HG03066 (cell line): ENCODE results near the gene SPTBN4.
"Not testable (repeated sequence)": the region's sequence is repeated elsewhere in the genome, so short reads cannot be mapped to it uniquely, and the experiment has no call there.

Experiments used
- ATAC-seq: cut with Tn5 transposase; IDR thresholded peaks from one replicate; pipeline ENCODE4 v1.9.1; 2021; ENCODE audit warnings: low read depth; ENCODE audit not compliant: unreplicated experiment

The SPTBN4 gene

GRCh38 chr19:40502647-40503319 is 36.0 kb downstream of the SPTBN4 start:
- no peak for ATAC-seq

DNA sequence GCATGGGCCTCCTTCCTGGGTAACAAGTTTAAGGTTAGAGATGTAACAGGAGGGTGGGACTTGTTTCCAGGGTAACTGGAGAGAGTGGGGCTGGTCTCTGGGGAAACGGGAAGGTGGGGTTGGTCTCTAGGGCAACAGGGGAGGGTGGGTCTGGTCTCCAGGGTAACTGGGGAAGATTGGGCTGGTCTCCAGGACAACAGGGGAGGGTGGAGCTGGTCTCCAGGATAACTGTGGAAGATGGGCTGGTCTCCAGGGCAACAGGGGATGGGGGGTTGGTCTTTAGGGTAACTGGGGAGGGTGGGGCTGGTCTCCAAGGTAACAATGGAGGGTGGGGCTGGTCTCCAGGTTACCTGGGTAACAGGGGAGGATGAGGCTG is 36.5 kb downstream of the SPTBN4 start:
- ATAC-seq: no peak

- ATAC-seq: no peak
These were observed 39.3 kb downstream of the SPTBN4 start for GRCh38 chr19:40506099-40506498.

DNA sequence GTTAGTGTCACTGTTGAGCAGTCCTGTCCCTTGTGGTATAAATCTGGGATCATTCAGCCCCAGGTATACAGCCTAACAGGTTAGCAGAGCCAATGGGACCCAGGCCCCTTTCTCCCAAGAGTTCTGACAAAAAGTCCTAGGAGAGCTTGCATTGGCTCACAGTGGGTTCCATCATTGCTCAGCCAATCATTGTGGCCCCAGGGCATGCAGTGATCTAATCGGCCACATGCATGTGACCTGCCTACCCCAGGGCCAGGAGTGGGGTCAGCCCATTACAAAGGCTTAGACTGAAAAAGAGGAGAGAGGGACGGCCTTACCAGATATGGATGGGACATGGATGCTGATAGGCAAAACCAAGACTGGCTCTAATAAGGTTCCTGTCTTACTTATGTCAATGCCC is 41.1 kb downstream of the SPTBN4 start:
- ATAC-seq: no peak

GRCh38 chr19:40508739-40509260 is 42.0 kb downstream of the SPTBN4 start:
- no peak for ATAC-seq

DNA sequence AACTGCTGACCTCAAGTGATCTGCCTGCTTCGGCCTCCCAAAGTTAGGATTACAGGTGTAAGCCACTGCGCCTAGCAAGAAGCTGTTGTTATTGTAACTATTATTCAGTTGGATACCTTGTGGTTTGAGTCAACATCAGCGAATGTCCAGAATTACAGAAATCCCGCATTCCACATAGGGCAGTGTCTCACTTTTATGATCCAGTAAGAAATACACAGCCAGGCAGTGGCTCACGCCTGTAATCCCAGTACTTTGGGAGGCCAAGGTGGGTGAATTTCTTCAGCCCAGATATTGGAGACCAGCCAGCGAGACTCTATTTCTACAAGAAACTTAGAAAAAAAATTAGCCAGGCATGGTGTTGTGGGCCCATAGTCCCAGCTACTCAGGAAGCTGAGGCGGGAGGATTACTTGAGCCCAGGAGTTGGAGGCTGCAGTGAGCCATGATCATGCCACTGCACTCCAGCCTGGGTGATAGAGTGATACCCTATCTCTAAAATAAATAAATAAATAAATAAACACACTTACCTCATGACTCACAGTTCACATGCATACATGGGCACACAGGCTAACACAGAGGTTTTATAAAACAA is 43.8 kb downstream of the SPTBN4 start:
- ATAC-seq: no peak

- no peak for ATAC-seq
These were observed 44.7 kb downstream of the SPTBN4 start for GRCh38 chr19:40511487-40511886.

- ATAC-seq: no peak
These were observed 45.3 kb downstream of the SPTBN4 start for GRCh38 chr19:40512110-40512472.

- no peak for ATAC-seq
These were observed 45.9 kb downstream of the SPTBN4 start for GRCh38 chr19:40512473-40513344.

GRCh38 chr19:40513345-40513678 is 46.5 kb downstream of the SPTBN4 start:
- no peak for ATAC-seq

GRCh38 chr19:40513741-40514315 is 47.0 kb downstream of the SPTBN4 start:
- no peak for ATAC-seq

GRCh38 chr19:40517248-40517647 is 50.4 kb downstream of the SPTBN4 start:
- ATAC-seq: no peak

DNA sequence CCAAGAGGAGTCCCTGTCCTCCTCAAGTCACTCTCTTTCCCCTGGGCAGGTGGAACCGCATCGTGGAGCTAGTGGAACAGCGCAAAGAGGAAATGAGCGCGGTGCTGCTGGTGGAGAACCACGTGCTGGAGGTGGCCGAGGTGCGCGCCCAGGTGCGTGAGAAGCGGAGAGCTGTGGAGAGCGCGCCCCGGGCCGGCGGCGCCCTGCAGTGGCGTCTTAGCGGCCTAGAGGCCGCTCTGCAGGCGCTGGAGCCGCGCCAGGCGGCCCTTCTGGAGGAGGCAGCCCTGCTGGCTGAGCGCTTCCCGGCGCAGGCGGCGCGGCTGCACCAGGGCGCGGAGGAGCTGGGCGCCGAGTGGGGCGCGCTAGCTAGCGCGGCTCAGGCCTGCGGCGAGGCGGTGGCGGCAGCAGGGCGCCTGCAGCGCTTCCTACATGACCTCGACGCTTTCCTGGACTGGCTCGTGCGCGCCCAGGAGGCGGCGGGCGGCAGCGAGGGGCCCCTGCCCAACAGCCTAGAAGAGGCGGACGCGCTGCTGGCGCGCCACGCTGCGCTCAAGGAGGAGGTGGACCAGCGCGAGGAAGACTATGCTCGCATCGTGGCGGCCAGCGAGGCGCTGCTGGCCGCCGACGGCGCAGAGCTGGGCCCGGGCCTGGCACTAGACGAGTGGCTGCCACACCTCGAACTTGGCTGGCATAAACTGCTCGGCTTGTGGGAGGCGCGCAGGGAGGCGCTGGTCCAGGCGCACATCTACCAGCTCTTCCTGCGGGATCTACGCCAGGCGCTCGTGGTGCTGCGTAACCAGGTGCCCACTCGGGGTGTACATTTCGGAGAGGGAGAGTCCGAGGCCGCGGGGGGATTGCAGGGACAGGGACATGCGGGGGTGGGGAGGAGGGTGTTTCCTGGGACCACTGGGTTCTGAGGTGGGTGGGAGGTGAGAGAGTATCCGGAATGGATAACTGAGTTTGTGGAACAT is 52.8 kb downstream of the SPTBN4 start:
- ATAC-seq: no peak

- ATAC-seq: no peak
These were observed 54.5 kb downstream of the SPTBN4 start for GRCh38 chr19:40521276-40521675.

DNA sequence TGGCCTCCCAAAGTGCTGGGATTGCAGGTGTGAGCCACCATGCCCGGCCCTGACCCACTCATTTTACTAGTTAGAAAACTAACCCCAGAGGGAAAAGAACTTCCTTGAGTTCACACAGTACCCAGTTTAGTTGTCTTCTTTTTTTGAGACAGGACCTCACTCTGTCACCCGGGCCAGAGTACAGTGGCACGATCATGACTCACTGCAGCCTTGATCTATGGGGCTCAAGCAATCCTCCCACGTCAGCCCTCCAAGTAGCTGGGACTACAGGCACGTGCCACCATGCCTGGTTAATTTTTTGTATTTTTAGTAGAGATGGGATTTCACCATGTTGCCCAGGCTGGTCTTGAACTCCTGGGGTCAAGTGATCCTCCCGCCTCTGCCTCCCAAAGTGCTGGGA is 55.1 kb downstream of the SPTBN4 start:
- not testable (repeated sequence) for ATAC-seq

GRCh38 chr19:40523322-40524047 is 56.7 kb downstream of the SPTBN4 start:
- ATAC-seq: no peak

DNA sequence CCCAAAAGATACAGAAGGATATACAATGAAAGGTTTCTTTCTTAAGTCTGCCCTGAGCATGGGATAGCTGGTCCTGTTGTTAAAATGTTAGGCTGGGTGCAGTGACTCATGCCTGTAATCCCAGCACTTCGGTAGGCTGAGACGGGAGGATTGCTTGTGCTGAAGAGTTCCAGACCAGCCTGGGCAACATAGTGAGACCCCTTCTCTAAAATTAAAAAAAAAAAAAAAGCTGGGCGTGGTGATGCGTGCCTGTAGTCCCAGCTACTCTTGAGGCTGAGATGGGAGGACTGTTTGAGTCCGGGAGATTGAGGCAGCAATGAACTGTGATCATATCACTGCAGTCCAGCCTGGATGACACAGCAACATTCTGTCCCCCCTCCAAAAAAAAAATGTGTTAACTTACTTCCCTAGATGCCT is 57.3 kb downstream of the SPTBN4 start:
- ATAC-seq: no peak

- ATAC-seq: no peak
These were observed 57.9 kb downstream of the SPTBN4 start for GRCh38 chr19:40524655-40525054.

GRCh38 chr19:40525234-40526051 is 58.6 kb downstream of the SPTBN4 start:
- no peak for ATAC-seq
